Brain microvascular endothelial cell (primary cell): ENCODE results near the gene PROB1.
"Not testable (repeated sequence)": the region's sequence is repeated elsewhere in the genome, so short reads cannot be mapped to it uniquely, and the experiment has no call there.

Experiments
- DNase-seq: peaks from one replicate; pipeline ENCODE4 v3.0.0-alpha.2; 2020
- H3K27ac ChIP-seq: fragments of 250-450 bp; sonication (Bioruptor Pico); 2 replicates; pipeline ENCODE4 v1.5.1; 2020; ENCODE audit warnings: mild to moderate bottlenecking, moderate library complexity
- H3K27me3 ChIP-seq: fragments of 250-450 bp; sonication (Bioruptor Pico); replicated peaks from 2 replicates; pipeline ENCODE4 v1.5.1; 2020; ENCODE audit warnings: mild to moderate bottlenecking
- H3K36me3 ChIP-seq: fragments of 250-450 bp; sonication (Bioruptor Pico); replicated peaks from 2 replicates; pipeline ENCODE4 v1.5.1; 2020; ENCODE audit warnings: mild to moderate bottlenecking
- H3K4me3 ChIP-seq: 2 replicates; pipeline ENCODE4 v1.5.1; 2011; ENCODE audit warnings: low read depth, mild to moderate bottlenecking, control low read depth, low read length, moderate library complexity
- CTCF ChIP-seq: IDR thresholded peaks from 2 replicates; pipeline ENCODE4 v1.5.1; 2011; ENCODE audit warnings: low read depth, mild to moderate bottlenecking, moderate library complexity, low read length, control low read depth, inconsistent platforms; ENCODE audit errors: missing control alignments
- in situ Hi-C: cut with HindIII; loops from 2 replicates; pipeline ENCODE4 v1.10.0; 2017; ENCODE audit warnings: low sequenced_read_pairs, low pct_ligation_motif_present

Gene PROB1

GRCh38 chr5:139410993-139411828, 16.3 kb upstream of the PROB1 start:
- H3K27ac ChIP-seq: no peak overlapping the region
- no peaks in the 10 kb centered on the region for H3K36me3 ChIP-seq
- DNase-seq: no peak
- no peak overlapping the region for H3K4me3 ChIP-seq
- H3K27me3 ChIP-seq: no peaks in the 10 kb centered on the region
- TF ChIP-seq CTCF: no peak
- in situ Hi-C loops: loop anchor here (10.0 to 25.0 kb wide), 2 partner anchors 104 to 351 kb away; no protein-coding TSS in a partner anchor

- DNase-seq: no peak
- Histone ChIP-seq H3K27ac (no peak overlapping the region), H3K36me3 (no peaks in the 10 kb centered on the region), H3K4me3 (no peak overlapping the region), H3K27me3 (no peaks in the 10 kb centered on the region)
- TF ChIP-seq CTCF: no peak
- in situ Hi-C loops: loop anchor here (10.0 to 25.0 kb wide), 2 partner anchors 104 to 352 kb away; no protein-coding TSS in a partner anchor
Observed at GRCh38 chr5:139410121-139410992, 15.5 kb upstream of the PROB1 start.

- not testable (repeated sequence) for DNase-seq, H3K27ac ChIP-seq, H3K36me3 ChIP-seq, H3K27me3 ChIP-seq, H3K4me3 ChIP-seq
- in situ Hi-C loops: loop anchor here (25.0 kb wide), 1 partner anchor 353 kb away; no protein-coding TSS in a partner anchor
Observed at GRCh38 chr5:139409116-139409515, 14.2 kb upstream of the PROB1 start.

GRCh38 chr5:139408191-139408590, 13.3 kb upstream of the PROB1 start:
- no peak for DNase-seq
- no peak overlapping the region for H3K27ac ChIP-seq
- no peaks in the 10 kb centered on the region for H3K27me3 ChIP-seq
- in situ Hi-C loops: loop anchor here (25.0 kb wide), 1 partner anchor 354 kb away; no protein-coding TSS in a partner anchor
- H3K36me3 ChIP-seq: no peaks in the 10 kb centered on the region
- TF ChIP-seq CTCF: no peak
- H3K4me3 ChIP-seq: no peak overlapping the region

GRCh38 chr5:139407517-139407916, 12.6 kb upstream of the PROB1 start:
- DNase-seq: no peak
- TF ChIP-seq CTCF: no peak
- H3K4me3 ChIP-seq: no peak overlapping the region
- in situ Hi-C loops: loop anchor here (25.0 kb wide), 1 partner anchor 355 kb away; no protein-coding TSS in a partner anchor
- H3K36me3 ChIP-seq: no peaks in the 10 kb centered on the region
- H3K27ac ChIP-seq: no peak overlapping the region
- H3K27me3 ChIP-seq: no peaks in the 10 kb centered on the region

GRCh38 chr5:139406963-139407362, 12.1 kb upstream of the PROB1 start:
- no peaks in the 10 kb centered on the region for H3K36me3 ChIP-seq
- DNase-seq: no peak
- H3K27me3 ChIP-seq: no peaks in the 10 kb centered on the region
- in situ Hi-C loops: loop anchor here (25.0 kb wide), 1 partner anchor 355 kb away; no protein-coding TSS in a partner anchor
- H3K27ac ChIP-seq: no peak overlapping the region
- TF ChIP-seq CTCF: no peak
- H3K4me3 ChIP-seq: no peak overlapping the region
